HG03280 (cell line): Measurements from ENCODE around the gene SLC16A1.
"Not testable (repeated sequence)": the region's sequence is repeated elsewhere in the genome, so short reads cannot be mapped to it uniquely, and the experiment has no call there.

Source experiments
- ATAC-seq: cut with Tn5 transposase; IDR thresholded peaks from one replicate; pipeline ENCODE4 v1.9.1; 2021; ENCODE audit warnings: mild to moderate bottlenecking, moderate library complexity; ENCODE audit not compliant: unreplicated experiment

SLC16A1 gene

GRCh38 chr1:112888630-112889029 lies 67.4 kb downstream of the SLC16A1 start:
- no peak for ATAC-seq

DNA sequence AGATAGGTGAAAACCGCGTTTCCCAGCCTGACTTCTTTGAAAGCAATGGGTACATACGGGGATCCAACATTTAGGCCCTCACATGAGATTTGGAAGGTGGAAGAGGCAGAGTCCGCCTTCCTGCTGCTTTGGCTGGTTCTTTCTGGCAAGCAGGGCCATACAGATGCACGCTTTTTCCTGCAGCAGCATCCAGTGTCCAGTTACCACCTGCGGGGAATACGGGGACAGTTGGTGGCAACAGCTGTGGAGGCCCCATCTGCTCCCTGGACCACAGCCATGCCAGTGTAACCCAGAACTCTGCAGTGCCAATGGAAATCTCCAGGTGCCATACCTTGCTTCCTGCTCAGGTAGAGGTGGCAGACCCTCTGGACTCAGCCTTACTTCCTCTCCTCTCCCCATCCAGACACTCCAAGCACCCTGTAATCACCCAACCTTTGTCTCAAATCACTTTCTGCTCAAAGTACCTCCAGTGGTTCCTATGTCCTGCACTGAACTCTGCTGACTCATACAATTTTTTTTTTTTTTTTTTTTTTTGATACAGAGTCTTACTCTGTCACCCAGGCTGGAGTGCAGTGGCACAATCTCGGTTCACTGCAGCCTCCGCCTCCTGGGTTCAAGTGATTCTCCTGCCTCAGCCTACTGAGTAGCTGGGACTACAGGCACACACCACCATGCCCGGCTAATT lies 68.3 kb downstream of the SLC16A1 start:
- no peak for ATAC-seq

GRCh38 chr1:112884996-112885395 lies 71.0 kb downstream of the SLC16A1 start:
- ATAC-seq: not testable (repeated sequence)

GRCh38 chr1:112882271-112882744 lies 73.7 kb downstream of the SLC16A1 start:
- ATAC-seq: no peak

- no peak for ATAC-seq
Observed at GRCh38 chr1:112881742-112882127, 74.3 kb downstream of the SLC16A1 start.

- no peak for ATAC-seq
Observed at GRCh38 chr1:112879834-112880233, 76.2 kb downstream of the SLC16A1 start.

DNA sequence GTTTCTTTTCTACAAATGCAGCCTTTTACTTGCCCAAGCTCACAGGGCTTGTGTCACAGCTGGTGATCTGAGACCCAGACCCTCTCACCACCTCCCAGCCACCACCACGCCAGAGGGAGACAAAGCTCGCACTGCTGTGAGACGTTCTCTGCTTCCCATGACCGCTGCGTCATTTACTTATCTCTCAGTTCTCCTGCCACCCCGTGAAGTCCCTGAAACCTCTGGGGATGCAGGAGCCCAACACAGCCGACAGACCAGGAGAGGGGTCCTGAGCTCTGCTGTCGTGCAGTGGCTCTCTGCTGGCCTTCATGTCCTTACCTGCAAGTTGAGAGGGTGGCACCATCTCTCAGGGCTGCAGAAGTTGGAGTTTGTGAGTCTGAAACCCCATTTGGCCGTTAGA lies 77.7 kb downstream of the SLC16A1 start:
- ATAC-seq: no peak

DNA sequence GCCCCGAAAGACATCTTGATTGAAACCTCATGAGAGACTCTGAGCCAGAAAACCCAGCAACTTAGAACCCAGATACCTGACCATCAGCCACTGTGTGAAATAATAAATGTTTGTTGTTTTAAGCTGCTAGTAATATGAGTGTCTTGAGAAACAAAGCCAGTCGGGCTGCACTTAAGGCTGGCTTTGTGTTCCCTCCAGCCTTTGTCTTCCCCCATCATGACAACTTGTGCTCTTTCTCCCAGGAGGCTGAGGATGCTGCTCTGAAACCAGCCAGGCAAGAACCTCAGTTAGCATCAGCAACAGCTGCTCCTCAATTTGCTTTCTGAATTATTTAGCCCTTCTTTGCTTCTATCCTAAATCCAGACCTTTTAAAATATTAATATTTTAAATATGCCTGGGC lies 78.2 kb downstream of the SLC16A1 start:
- ATAC-seq: no peak

GRCh38 chr1:112876315-112876714 lies 79.7 kb downstream of the SLC16A1 start:
- ATAC-seq: no peak

DNA sequence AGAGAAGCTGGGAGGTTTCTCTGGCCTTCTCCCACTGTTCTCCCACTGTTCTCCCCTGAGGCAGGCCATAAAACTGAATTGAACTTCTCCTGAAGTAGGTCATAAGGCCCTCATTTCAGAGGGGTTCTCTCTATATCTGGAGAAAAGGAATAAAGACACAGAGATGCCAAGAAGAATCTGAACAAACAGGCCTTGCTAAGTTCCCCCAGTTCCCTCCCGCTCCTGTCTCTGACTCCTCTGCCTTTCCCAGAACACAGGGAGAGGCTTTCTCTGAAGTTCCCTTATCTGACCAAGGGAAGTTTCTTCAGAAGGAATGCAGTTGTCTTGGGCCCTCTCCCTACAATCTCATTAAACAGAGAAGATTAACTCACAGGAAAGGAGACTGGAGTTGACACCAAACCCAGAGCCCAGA lies 83.4 kb downstream of the SLC16A1 start:
- ATAC-seq: no peak

DNA sequence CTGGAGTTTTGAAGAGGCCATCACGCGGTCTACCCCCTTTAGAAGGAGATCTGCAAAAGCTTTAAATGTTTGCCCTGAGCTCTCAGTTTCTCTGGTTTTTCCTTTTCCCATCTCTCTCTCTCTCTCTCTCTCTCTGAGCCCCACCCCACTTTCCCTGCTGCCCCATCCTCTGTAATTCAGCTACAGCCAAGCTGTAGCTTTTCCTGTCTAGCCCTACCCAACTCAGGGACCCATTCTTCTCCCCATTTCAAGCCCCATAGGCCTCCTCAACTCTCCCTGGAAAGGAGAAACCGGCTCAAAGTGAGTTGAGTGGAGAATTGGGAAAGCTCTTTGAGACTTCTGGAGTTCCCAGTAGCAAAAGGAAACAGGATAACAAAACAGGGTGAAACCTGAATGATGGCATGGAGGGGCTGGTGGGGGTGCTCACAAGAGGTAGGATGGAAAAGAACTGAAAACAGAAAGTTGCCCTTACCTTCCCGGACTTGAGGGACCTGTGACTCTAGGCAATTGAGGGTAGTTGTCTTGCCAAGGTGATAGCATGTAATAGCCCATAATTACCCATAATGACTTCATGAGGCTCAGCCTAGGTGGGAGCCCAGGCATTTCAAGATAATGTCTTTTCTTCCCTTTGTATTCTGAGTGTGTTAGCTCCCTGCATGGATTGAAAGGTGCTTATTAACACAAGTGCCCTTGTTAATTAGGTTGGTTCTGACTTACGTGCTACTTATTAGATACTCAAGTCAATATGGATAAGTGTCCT lies 84.9 kb downstream of the SLC16A1 start:
- no peak for ATAC-seq

DNA sequence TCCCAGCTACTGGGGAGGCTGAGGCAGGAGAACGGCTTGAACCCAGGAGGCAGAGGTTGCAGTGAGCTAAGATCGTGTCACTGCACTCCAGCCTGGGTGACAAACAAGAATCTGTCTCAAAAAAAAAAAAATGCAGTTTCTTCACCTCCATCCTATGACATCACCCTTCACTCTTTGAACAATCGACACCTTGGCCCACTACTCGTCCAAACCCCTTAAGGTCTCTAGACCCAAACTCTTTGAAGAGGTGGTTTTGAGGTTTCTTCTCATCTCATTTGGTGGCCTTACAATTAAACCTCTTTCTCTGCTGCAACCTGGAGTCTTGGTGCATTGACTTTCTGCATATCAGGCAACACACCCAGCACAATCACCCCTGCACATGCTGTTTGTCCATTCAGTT lies 86.1 kb downstream of the SLC16A1 start:
- ATAC-seq: no peak

DNA sequence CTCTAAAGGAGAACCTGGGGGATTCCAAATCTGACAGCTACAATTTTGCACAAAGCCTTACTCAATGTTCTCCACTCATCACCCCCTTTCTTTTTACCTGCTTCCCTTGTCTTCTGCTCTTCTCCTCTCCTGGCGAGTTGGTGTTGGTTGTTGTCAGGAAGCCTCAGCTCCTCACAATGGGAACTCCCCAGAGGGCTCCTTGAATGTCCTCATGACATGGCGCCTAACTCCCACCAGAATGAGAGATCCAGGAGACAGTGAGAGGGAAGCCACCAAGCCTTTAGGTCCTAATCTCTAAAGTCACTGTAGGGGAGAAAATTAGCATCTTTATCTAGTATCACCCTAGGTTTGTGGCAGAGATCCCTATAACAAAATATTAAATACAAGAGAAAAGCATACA lies 87.8 kb downstream of the SLC16A1 start:
- ATAC-seq: no peak

DNA sequence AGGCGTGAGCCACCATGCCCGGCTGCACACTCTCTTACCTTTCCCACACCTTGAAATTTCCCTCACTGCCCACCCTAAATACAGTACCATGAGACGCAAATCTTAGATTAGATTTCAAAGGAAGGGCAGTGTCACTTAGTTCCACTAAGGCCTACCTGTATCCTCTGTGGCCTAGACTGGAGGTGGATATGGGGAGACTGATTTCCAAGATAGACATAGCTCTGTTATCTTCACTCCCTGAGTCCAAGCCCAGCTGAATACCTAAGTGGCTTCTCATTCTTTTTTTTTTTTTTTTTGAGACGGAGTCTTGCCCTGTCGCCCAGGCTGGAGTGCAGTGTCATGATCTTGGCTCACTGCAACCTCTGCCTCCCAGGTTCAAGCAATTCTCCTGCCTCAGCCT lies 89.0 kb downstream of the SLC16A1 start:
- no peak for ATAC-seq

DNA sequence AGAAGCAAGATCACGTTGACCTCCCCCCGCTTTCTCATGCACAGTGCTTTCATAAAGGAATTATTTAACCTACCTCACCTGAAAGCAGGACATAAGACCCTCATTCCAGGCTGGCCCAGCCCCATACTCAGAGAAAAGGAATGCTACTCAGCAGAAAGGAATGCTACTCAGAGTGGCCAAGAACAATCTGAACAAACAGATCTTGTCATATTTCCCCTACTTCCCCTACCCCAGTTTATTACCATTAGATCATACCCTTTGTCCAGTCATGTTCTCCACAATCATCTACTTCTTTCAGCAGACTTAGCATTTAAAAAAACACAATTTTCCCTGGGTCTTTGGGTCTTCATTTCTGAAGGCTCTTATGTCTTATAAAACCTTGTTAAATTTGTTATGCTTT lies 89.8 kb downstream of the SLC16A1 start:
- ATAC-seq: no peak

DNA sequence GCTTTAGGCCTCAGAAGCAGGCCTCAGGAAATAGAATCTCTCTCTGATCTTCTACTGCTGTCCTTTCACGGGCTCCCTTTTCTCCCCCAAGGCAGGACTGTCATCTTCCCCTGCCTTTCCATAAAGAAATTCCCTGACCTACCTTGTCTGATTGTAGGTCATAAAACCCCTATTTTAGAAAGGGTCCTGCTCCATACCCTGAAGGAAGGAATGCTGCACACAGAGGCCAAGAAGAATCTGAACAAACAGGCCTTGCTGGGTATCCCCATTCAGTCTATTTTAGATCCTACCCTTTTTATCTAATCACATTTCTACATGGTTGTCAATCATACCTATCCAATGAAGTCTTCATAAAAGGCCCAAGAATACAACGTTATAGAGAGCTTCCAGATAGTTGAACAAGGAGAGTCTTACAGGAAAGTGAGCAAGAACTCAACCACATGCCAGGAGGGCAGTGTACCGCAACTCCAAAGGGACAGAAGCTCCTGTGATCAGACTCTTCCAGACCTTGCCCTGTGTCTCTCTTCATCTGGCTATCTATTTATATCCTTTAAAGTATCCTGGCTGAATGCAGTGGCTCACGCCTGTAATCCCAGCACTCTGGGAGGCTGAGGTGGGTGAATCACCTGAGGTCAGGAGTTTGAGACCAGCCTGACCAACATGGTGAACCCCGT lies 93.1 kb downstream of the SLC16A1 start:
- no peak for ATAC-seq
